Right lobe of liver (tissue), 4 donors: ENCODE results near the gene AP1G2.

Source experiments
- POLR2A ChIP-seq: fragments of 450-650 bp; IDR thresholded peaks from one replicate; pipeline ENCODE4 v1.6.1; 2017; ENCODE audit warnings: antibody characterized with exemption, mild to moderate bottlenecking
- TF ChIP-seq, protein P1 (sequence below), 4 donors: fragments of 200-600 bp in 3 of 4; fragments of 450-650 bp in 1 of 4; IDR thresholded peaks; one replicate each; pipeline versions ENCODE4 v1.5.1 to v1.8.0; 2016 to 2022; ENCODE audit warnings: antibody characterized with exemption in 4 of 4, mild to moderate bottlenecking in 2 of 4
- donor health status: DM: no; HTN: no; CAD: no.
- donor health status: DM: no; HTN: no; CAD: no.
- donor health status: DM: no; HTN: yes; CAD: no.

DNA sequence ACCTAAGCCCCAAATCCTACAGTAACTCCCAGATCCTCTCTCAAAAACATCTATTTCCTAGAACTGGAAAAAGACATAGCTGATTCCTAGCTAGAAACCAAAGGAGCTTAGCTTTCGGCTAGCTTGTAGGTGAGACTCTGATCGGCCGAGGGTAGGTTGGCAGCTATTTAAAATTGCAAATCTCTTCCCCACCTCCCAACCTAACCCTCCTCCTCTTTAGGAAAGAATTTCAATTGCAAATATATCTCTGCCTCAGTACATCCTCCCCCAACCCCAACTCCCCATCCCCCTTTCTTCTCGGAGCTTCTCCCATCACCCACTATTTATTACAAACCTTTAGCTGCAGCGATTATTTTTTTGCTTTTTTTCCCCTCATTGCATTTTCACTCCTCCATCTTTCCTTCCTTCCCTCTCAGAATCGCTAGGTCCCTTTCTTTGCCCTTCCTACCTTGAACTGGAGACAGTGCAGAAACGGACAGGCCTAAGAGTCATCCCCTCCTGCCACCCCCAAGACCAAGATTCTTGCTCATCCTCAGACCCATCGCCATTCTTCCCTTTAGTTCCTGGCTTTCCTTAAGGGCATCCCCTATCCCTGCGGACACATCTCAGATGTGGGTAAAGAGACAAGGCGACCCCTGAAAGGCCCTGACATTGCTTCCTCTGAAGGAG, 29.4 kb downstream of the AP1G2 start:
- TF ChIP-seq, protein P1, sequence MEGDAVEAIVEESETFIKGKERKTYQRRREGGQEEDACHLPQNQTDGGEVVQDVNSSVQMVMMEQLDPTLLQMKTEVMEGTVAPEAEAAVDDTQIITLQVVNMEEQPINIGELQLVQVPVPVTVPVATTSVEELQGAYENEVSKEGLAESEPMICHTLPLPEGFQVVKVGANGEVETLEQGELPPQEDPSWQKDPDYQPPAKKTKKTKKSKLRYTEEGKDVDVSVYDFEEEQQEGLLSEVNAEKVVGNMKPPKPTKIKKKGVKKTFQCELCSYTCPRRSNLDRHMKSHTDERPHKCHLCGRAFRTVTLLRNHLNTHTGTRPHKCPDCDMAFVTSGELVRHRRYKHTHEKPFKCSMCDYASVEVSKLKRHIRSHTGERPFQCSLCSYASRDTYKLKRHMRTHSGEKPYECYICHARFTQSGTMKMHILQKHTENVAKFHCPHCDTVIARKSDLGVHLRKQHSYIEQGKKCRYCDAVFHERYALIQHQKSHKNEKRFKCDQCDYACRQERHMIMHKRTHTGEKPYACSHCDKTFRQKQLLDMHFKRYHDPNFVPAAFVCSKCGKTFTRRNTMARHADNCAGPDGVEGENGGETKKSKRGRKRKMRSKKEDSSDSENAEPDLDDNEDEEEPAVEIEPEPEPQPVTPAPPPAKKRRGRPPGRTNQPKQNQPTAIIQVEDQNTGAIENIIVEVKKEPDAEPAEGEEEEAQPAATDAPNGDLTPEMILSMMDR (IDR thresholded peaks at IDR 0.05) = no peak
- no peak for TF ChIP-seq POLR2A
